Left lung (tissue), 10 donors: Measurements from ENCODE around the gene SIRPA. TPM values are rescaled to one million over a fixed set of nuclear protein-coding genes. Genes with fewer than 3 reads are reported as not detected.

Experiments used
- ATAC-seq: fragments of 200-7000 bp; cut with Tn5 transposase; one replicate; pipeline ENCODE4 v1.9.1; 2020; ENCODE audit warnings: moderate library complexity
- DNase-seq, 4 donors: peaks; one replicate each; pipeline ENCODE4 v3.0.0-alpha.2; 2013 to 2020
- H3K27ac ChIP-seq, 2 donors: fragments of 200-600 bp; sonication (generic) in 1 of 2; one replicate each; pipeline versions ENCODE4 v1.5.0 to v1.8.0; 2020 to 2021
- H3K27me3 ChIP-seq, 2 donors: fragments of 200-600 bp; sonication (generic) in 1 of 2; one replicate each; pipeline versions ENCODE4 v1.5.0 to v1.8.0; 2020 to 2021
- H3K36me3 ChIP-seq, 2 donors: fragments of 200-600 bp; sonication (generic) in 1 of 2; one replicate each; pipeline versions ENCODE4 v1.5.0 to v1.8.0; 2020 to 2021
- H3K4me1 ChIP-seq, 2 donors: fragments of 200-600 bp; one replicate each; pipeline ENCODE4 v1.8.0; 2021
- H3K4me3 ChIP-seq, 2 donors: fragments of 200-600 bp; sonication (generic) in 1 of 2; one replicate each; pipeline versions ENCODE4 v1.5.0 to v1.8.0; 2020 to 2021; ENCODE audit warnings: mild to moderate bottlenecking in 1 of 2
- H3K9me3 ChIP-seq, 2 donors: fragments of 200-600 bp; sonication (generic) in 1 of 2; one replicate each; pipeline versions ENCODE4 v1.5.0 to v1.8.0; 2020 to 2021
- CTCF ChIP-seq, 2 donors: fragments of 200-600 bp; sonication (generic) in 1 of 2; IDR thresholded peaks; one replicate each; pipeline versions ENCODE4 v1.5.0 to v1.8.0; 2021; ENCODE audit warnings: antibody characterized with exemption in 2 of 2
- intact Hi-C, 2 donors: fragments of 100-400 bp; cut with DNase I; formaldehyde crosslinking; loops; one replicate each; pipeline versions ENCODE4 v1.11.2 to v1.14.2; 2022
- polyA plus RNA-seq, 6 donors: library from polyadenylated mRNA; unstranded; fragments of 120-200 nt; gene quantifications; one replicate each; pipeline ENCODE4 v1.2.1, GENCODE V29; 2013; ENCODE audit not compliant: insufficient read length in 6 of 6
- total RNA-seq, 2 donors: library from RNA; stranded (reverse); fragmentation: NEBNext Ultra II Directional; extraction: Animal tissue kit (Norgen Biotek cat#: 25700); gene quantifications; one replicate each; pipeline ENCODE4 v1.2.1, GENCODE V29; 2021
- donor health status: DM: no; HTN: yes; CAD: no.
- donor health status: DM: no; HTN: no; CAD: no.

SIRPA gene
- total and polyA plus RNA-seq, 8 donors = 9.8 to 102 (median 12.4) TPM

GRCh38 chr20:1943275-1944002, 48.2 kb downstream of the SIRPA start:
- peak; percentile 27 for ATAC-seq
- no peak for TF ChIP-seq CTCF (IDR thresholded peaks at IDR 0.05)
- no peaks in the 10 kb centered on the region for H3K9me3 ChIP-seq
- peaks cover 2 to 76% of the 10 kb centered on the region in 2 donors for H3K4me1 ChIP-seq
- DNase-seq = peak in 1 of 4 donors; percentile 64
- peaks cover 0 to 65% of the 10 kb centered on the region in 2 donors for H3K27me3 ChIP-seq
- peak overlapping the region in 1 of 2 donors; percentile 94 for H3K27ac ChIP-seq
- intact Hi-C loops = no loop called here
- H3K4me3 ChIP-seq = no peak overlapping the region
- peaks cover 0 to 10% of the 10 kb centered on the region in 2 donors for H3K36me3 ChIP-seq

DNA sequence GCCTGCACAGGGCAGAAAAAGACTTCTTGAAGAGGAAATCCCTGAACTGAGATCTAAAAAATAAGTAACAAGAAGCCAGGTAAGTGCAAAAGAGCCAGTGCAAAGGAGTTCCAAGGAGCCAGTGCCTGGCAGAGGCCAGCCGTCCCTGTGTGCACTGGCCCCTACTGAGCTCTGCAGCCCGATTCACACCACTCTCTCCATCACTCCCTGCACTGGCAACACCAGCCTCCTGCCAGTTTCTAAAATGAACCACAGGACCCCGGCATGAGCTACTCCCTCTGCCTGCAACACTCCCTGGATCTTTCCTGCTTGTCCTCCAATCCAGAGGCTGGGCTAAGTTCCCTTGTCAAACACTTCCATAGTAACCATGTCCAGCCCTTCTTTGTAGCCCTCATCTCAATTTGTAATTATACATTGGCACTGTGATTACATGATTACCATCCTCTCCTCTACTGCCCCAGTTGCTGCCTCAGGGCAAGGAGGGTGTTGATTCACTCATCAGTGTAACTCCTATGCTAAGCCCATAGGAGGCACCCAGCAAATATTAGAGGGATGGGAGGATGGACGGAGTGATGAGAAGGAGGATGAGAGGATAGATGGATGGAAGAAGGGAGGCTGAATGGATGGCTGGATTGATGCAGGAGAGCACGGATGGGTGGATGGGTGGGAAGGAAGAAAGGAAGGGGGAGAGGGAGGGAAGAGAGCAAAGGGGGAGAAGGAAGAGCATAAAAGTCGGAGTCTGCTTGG, 49.3 kb downstream of the SIRPA start:
- intact Hi-C loops = no loop called here
- no peak overlapping the region for H3K4me3 ChIP-seq
- ATAC-seq (no peak), DNase-seq (no peak)
- H3K4me1 ChIP-seq = peaks cover 2 to 74% of the 10 kb centered on the region in 2 donors
- peak overlapping the region; percentile 46 to 94 for H3K27ac ChIP-seq
- no peak for TF ChIP-seq CTCF (IDR thresholded peaks at IDR 0.05)
- H3K27me3 ChIP-seq = peaks cover 0 to 66% of the 10 kb centered on the region in 2 donors
- no peaks in the 10 kb centered on the region for H3K9me3 ChIP-seq
- H3K36me3 ChIP-seq = no peaks in the 10 kb centered on the region

- Histone ChIP-seq H3K4me3 (no peak overlapping the region), H3K9me3 (no peaks in the 10 kb centered on the region), H3K4me1 (peaks cover 2 to 78% of the 10 kb centered on the region in 2 donors), H3K27ac (peak overlapping the region; percentile 46 to 94), H3K36me3 (no peaks in the 10 kb centered on the region), H3K27me3 (peaks cover 0 to 66% of the 10 kb centered on the region in 2 donors)
- DNase-seq = peak in 2 of 4 donors; percentile 79 to 87
- ATAC-seq = peak; percentile 59
- intact Hi-C loops = no loop called here
- no peak for TF ChIP-seq CTCF (IDR thresholded peaks at IDR 0.05)
These were observed 50.0 kb downstream of the SIRPA start for GRCh38 chr20:1945134-1945618.

DNA sequence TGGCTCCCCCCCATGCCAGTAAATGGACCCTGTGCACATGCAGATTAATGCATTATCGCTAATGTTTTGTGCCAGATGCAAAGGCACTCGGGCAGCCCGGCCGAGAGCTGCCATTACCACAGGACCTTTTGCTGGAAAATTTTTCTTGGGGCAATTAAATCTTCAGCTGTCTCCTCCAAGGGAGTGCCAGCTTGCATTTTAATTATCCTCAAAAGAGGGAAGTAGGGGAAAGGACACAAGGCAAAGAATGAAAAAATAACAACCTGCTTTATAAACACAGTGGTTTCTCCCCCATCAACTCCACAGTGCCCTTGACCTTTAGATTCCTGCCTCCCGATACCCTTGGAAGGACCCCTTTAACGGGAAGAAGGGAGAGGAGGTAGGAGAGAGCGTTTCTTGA, 50.5 kb downstream of the SIRPA start:
- no peak for DNase-seq
- ATAC-seq = peak; percentile 3
- H3K9me3 ChIP-seq = no peaks in the 10 kb centered on the region
- H3K27me3 ChIP-seq = peaks cover 0 to 66% of the 10 kb centered on the region in 2 donors
- intact Hi-C loops = no loop called here
- no peak for TF ChIP-seq CTCF (IDR thresholded peaks at IDR 0.05)
- H3K4me3 ChIP-seq = no peak overlapping the region
- no peaks in the 10 kb centered on the region for H3K36me3 ChIP-seq
- H3K27ac ChIP-seq = peak overlapping the region; percentile 39 to 94
- H3K4me1 ChIP-seq = peaks cover 2 to 78% of the 10 kb centered on the region in 2 donors

DNA sequence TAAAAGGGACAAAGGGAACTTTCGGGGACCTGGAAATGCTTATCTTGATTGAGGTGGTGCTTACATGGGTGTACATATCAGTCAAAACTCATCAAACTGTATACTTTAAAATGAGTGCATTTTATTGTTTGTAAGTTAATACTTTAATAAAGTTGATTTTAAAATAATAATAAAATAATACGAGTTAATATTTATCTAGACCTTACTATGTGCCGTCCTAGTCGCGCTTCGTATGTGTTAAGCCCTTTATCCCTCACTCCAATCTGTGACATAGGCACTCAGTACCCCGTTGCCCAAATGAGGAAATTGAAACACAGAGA, 51.2 kb downstream of the SIRPA start:
- no peak for DNase-seq
- TF ChIP-seq CTCF (IDR thresholded peaks at IDR 0.05) = no peak
- no peak for ATAC-seq

More for the DNA sequence above, 51.2 kb downstream of the SIRPA start:
- Histone ChIP-seq H3K4me3 (peak overlapping the region in 1 of 2 donors; percentile 10), H3K36me3 (no peaks in the 10 kb centered on the region), H3K9me3 (no peaks in the 10 kb centered on the region), H3K4me1 (peaks cover 2 to 80% of the 10 kb centered on the region in 2 donors), H3K27me3 (peaks cover 0 to 64% of the 10 kb centered on the region in 2 donors), H3K27ac (peak overlapping the region; percentile 39 to 94)
- intact Hi-C loops = no loop called here
